Measurements from ENCODE around the gene BACH2.

- TF ChIP-seq, protein P1, sequence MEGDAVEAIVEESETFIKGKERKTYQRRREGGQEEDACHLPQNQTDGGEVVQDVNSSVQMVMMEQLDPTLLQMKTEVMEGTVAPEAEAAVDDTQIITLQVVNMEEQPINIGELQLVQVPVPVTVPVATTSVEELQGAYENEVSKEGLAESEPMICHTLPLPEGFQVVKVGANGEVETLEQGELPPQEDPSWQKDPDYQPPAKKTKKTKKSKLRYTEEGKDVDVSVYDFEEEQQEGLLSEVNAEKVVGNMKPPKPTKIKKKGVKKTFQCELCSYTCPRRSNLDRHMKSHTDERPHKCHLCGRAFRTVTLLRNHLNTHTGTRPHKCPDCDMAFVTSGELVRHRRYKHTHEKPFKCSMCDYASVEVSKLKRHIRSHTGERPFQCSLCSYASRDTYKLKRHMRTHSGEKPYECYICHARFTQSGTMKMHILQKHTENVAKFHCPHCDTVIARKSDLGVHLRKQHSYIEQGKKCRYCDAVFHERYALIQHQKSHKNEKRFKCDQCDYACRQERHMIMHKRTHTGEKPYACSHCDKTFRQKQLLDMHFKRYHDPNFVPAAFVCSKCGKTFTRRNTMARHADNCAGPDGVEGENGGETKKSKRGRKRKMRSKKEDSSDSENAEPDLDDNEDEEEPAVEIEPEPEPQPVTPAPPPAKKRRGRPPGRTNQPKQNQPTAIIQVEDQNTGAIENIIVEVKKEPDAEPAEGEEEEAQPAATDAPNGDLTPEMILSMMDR (IDR thresholded peaks at IDR 0.05) = no peak
- TF ChIP-seq POLR2A (IDR thresholded peaks at IDR 0.05) (no peak), EP300 (IDR thresholded peaks at IDR 0.05) (no peak)
Observed at GRCh38 chr6:90293319-90293953, 3.2 kb downstream of the BACH2 start.

Measured in upper lobe of left lung (tissue), 4 donors.